DND-41 (cell line): ENCODE data around the gene TIGD3.

Source experiments
- ATAC-seq: fragments of 200-7000 bp; cut with Tn5 transposase; 3 replicates; pipeline ENCODE4 v1.9.1; 2021; ENCODE audit warnings: low read depth; ENCODE audit not compliant: insufficient read depth
- DNase-seq: peaks from one replicate; pipeline ENCODE4 v3.0.0-alpha.2; 2020
- H2AFZ ChIP-seq: 2 replicates; pipeline ENCODE4 v1.6.0; 2012; ENCODE audit warnings: low read depth, low read length
- H3K27ac ChIP-seq: 2 replicates; pipeline ENCODE4 v1.5.1; 2012; ENCODE audit warnings: low read length, inconsistent platforms
- H3K27me3 ChIP-seq: fragments of 200-600 bp; sonication (generic); 2 replicates; pipeline ENCODE4 v1.6.0; 2012; ENCODE audit warnings: low read length, mild to moderate bottlenecking, inconsistent platforms; ENCODE audit not compliant: insufficient read depth, poor library complexity
- H3K36me3 ChIP-seq: 2 replicates; pipeline ENCODE4 v1.5.1; 2012; ENCODE audit warnings: low read length, inconsistent platforms; ENCODE audit not compliant: insufficient read depth
- H3K4me1 ChIP-seq: 2 replicates; pipeline ENCODE4 v1.5.1; 2012; ENCODE audit warnings: mild to moderate bottlenecking, low read length; ENCODE audit not compliant: insufficient read depth
- H3K4me2 ChIP-seq: 2 replicates; pipeline ENCODE4 v1.6.0; 2012; ENCODE audit warnings: mild to moderate bottlenecking, moderate library complexity, low read length, inconsistent platforms; ENCODE audit not compliant: insufficient read depth
- H3K4me3 ChIP-seq, 2 experiments: fragments of 200-600 bp in 1 of 2; shearing (Covaris generic) in 1 of 2; 2 replicates each; pipeline ENCODE4 v1.5.1; 2012 to 2016; ENCODE audit warnings: inconsistent platforms in 2 of 2, low read length in 2 of 2, mild to moderate bottlenecking in 2 of 2, low read depth in 1 of 2, moderate library complexity in 1 of 2
- H3K79me2 ChIP-seq: 2 replicates; pipeline ENCODE4 v1.6.0; 2012; ENCODE audit warnings: low read length, inconsistent platforms; ENCODE audit not compliant: insufficient read depth
- H3K9ac ChIP-seq: 2 replicates; pipeline ENCODE4 v1.6.0; 2012; ENCODE audit warnings: low read depth, mild to moderate bottlenecking, inconsistent platforms, low read length, moderate library complexity
- H3K9me3 ChIP-seq: 2 replicates; pipeline ENCODE4 v1.5.1; 2012; ENCODE audit warnings: low read length, moderate library complexity, mild to moderate bottlenecking, inconsistent platforms; ENCODE audit not compliant: insufficient read depth, severe bottlenecking
- H4K20me1 ChIP-seq: 2 replicates; pipeline ENCODE4 v1.6.0; 2012; ENCODE audit warnings: low read length; ENCODE audit not compliant: insufficient read depth
- EZH2 ChIP-seq: IDR thresholded peaks from 3 replicates; pipeline ENCODE4 v1.6.1; 2012; ENCODE audit warnings: borderline replicate concordance, low read depth, mild to moderate bottlenecking, moderate library complexity, low read length, inconsistent platforms; ENCODE audit not compliant: severe bottlenecking
- TF ChIP-seq, protein P1 (sequence below): IDR thresholded peaks from 2 replicates; pipeline ENCODE4 v1.5.1; 2012; ENCODE audit warnings: borderline replicate concordance, low read length, moderate library complexity, mild to moderate bottlenecking; ENCODE audit not compliant: poor library complexity, severe bottlenecking; ENCODE audit errors: extremely low read depth

Gene TIGD3

DNA sequence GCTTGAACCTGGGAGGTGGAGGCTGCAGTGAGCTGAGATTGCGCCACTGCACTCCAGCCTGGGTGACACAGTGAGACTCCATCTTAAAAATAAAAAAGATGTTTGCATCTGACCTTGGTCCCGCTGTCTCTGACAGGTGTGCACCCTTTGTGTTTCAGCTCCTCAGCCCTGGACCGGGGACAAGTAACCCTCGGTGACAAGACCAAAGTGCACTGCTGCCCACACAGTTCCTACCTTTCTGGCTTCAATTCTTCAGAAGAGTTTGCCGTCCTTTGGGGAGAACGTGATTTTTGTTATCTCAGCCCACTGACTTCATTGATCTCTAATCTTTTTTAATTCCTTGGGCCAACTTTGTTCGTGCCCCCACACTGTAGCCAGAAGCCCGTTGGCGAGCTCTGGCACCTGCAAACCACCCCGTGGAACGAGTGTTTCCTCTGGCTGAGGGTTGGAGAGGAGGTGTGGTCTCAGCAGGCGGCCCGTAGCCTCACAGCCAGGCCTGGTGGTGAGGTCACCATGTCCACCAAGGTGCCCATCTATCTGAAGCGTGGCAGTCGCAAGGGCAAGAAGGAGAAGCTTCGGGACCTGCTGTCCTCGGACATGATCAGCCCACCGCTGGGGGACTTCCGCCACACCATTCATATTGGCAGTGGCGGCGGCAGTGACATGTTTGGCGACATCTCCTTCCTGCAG is 34.0 kb upstream of the TIGD3 start:
- no peak overlapping the region for H3K9ac ChIP-seq
- no peak for TF ChIP-seq EZH2
- TF ChIP-seq, protein P1, sequence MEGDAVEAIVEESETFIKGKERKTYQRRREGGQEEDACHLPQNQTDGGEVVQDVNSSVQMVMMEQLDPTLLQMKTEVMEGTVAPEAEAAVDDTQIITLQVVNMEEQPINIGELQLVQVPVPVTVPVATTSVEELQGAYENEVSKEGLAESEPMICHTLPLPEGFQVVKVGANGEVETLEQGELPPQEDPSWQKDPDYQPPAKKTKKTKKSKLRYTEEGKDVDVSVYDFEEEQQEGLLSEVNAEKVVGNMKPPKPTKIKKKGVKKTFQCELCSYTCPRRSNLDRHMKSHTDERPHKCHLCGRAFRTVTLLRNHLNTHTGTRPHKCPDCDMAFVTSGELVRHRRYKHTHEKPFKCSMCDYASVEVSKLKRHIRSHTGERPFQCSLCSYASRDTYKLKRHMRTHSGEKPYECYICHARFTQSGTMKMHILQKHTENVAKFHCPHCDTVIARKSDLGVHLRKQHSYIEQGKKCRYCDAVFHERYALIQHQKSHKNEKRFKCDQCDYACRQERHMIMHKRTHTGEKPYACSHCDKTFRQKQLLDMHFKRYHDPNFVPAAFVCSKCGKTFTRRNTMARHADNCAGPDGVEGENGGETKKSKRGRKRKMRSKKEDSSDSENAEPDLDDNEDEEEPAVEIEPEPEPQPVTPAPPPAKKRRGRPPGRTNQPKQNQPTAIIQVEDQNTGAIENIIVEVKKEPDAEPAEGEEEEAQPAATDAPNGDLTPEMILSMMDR, result no peak
- no peak for ATAC-seq
- no peaks in the 10 kb centered on the region for H3K36me3 ChIP-seq
- no peak overlapping the region for H2AFZ ChIP-seq
- H3K4me3 ChIP-seq, result no peak overlapping the region
- H3K4me1 ChIP-seq, result peaks cover 8% of the 10 kb centered on the region
- no peaks in the 10 kb centered on the region for H3K27me3 ChIP-seq
- H3K79me2 ChIP-seq, result no peaks in the 10 kb centered on the region
- DNase-seq, result no peak
- H3K4me2 ChIP-seq, result no peak overlapping the region
- no peaks in the 10 kb centered on the region for H3K9me3 ChIP-seq
- H3K27ac ChIP-seq, result no peak overlapping the region
- H4K20me1 ChIP-seq, result no peaks in the 10 kb centered on the region; the same call in 1 of the 2 replicates

DNA sequence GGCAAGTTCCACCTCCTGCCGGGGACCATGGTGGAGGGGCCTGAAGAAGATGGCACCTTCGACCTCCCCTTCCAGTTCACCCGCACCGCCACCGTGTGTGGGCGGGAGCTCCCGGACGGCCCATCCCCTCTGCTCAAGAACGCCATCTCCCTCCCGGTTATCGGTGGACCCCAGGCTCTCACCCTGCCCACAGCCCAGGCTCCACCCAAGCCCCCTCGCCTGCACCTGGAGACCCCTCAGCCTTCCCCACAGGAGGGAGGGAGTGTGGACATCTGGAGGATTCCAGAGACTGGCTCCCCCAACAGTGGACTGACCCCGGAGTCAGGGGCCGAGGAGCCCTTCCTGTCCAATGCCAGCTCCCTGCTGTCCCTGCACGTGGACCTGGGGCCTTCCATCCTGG is 33.5 kb upstream of the TIGD3 start:
- ATAC-seq (no peak), DNase-seq (no peak)
- no peaks in the 10 kb centered on the region for H3K27me3 ChIP-seq
- peaks cover 2% of the 10 kb centered on the region for H3K4me1 ChIP-seq
- H2AFZ ChIP-seq, result no peak overlapping the region
- H3K36me3 ChIP-seq, result no peaks in the 10 kb centered on the region
- no peaks in the 10 kb centered on the region; the same call in 1 of the 2 replicates for H4K20me1 ChIP-seq
- no peak overlapping the region for H3K4me3 ChIP-seq
- TF ChIP-seq, protein P1, result no peak
- no peak for TF ChIP-seq EZH2
- H3K4me2 ChIP-seq, result no peak overlapping the region
- H3K9ac ChIP-seq, result no peak overlapping the region
- no peaks in the 10 kb centered on the region for H3K79me2 ChIP-seq
- H3K27ac ChIP-seq, result no peak overlapping the region
- no peaks in the 10 kb centered on the region for H3K9me3 ChIP-seq

DNA sequence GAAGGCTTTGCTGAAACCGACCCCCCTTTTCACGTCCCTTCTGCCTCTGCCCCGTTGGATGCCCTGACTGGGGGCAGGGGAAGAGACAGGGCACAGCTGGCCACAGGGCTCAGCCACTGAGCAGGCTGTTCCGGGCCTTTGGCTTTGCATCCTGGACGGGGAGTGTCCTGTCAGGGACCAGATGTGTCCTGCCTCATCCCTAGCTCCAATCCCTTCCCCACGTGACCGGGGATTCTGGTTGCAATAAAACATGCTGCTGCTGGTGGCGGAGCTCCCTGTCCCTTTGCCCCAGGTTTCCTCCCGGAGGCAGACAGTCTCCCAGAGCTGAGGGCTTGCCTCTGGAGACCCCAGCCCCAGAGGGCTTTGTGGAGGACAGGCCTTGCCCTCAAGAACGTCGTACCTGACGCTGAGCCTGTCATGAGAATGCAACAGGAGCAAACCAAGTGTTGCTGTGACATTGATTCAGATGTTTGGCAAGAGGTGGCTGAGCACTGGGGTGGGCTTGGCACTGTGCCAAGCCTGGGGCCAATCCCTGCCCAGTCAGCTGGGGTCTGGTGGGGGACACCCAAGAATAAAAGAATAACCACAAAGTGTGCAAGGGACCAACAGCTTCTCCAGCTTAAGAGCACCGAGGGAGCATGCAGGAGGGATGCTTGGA is 32.6 kb upstream of the TIGD3 start:
- no peak for DNase-seq
- Histone ChIP-seq H3K9me3 (no peaks in the 10 kb centered on the region), H3K4me1 (no peaks in the 10 kb centered on the region), H3K27me3 (no peaks in the 10 kb centered on the region), H3K79me2 (no peaks in the 10 kb centered on the region), H4K20me1 (no peaks in the 10 kb centered on the region; the same call in 1 of the 2 replicates), H2AFZ (no peak overlapping the region), H3K9ac (no peak overlapping the region), H3K4me2 (no peak overlapping the region), H3K27ac (no peak overlapping the region), H3K4me3 (no peak overlapping the region), H3K36me3 (no peaks in the 10 kb centered on the region)
- no peak for ATAC-seq
- TF ChIP-seq, protein P1, result no peak
- no peak for TF ChIP-seq EZH2
